ENCODE data around the gene DGKK.

Gene DGKK, protein sequence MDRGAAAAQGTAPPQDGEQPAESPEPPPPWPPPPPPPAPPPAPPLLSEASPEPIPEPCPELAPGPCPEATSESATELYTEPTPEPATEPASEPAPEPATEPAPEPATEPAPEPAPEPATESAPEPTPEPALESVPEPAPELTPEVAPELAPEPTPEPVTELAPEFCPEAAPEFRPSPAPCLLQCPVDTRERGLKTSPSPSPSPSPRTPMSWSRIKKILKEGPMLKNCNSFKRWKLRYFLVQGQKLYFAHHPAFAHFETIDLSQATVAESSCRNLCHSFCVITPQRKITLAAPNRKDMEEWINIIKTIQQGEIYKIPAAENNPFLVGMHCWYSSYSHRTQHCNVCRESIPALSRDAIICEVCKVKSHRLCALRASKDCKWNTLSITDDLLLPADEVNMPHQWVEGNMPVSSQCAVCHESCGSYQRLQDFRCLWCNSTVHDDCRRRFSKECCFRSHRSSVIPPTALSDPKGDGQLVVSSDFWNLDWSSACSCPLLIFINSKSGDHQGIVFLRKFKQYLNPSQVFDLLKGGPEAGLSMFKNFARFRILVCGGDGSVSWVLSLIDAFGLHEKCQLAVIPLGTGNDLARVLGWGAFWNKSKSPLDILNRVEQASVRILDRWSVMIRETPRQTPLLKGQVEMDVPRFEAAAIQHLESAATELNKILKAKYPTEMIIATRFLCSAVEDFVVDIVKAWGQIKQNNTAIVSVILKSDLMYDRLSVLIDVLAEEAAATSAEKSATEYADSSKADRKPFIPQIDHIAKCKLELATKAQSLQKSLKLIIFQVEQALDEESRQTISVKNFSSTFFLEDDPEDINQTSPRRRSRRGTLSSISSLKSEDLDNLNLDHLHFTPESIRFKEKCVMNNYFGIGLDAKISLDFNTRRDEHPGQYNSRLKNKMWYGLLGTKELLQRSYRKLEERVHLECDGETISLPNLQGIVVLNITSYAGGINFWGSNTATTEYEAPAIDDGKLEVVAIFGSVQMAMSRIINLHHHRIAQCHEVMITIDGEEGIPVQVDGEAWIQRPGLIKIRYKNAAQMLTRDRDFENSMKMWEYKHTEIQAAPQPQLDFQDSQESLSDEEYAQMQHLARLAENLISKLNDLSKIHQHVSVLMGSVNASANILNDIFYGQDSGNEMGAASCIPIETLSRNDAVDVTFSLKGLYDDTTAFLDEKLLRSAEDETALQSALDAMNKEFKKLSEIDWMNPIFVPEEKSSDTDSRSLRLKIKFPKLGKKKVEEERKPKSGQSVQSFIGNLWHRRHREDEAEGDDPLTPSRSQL

DNA sequence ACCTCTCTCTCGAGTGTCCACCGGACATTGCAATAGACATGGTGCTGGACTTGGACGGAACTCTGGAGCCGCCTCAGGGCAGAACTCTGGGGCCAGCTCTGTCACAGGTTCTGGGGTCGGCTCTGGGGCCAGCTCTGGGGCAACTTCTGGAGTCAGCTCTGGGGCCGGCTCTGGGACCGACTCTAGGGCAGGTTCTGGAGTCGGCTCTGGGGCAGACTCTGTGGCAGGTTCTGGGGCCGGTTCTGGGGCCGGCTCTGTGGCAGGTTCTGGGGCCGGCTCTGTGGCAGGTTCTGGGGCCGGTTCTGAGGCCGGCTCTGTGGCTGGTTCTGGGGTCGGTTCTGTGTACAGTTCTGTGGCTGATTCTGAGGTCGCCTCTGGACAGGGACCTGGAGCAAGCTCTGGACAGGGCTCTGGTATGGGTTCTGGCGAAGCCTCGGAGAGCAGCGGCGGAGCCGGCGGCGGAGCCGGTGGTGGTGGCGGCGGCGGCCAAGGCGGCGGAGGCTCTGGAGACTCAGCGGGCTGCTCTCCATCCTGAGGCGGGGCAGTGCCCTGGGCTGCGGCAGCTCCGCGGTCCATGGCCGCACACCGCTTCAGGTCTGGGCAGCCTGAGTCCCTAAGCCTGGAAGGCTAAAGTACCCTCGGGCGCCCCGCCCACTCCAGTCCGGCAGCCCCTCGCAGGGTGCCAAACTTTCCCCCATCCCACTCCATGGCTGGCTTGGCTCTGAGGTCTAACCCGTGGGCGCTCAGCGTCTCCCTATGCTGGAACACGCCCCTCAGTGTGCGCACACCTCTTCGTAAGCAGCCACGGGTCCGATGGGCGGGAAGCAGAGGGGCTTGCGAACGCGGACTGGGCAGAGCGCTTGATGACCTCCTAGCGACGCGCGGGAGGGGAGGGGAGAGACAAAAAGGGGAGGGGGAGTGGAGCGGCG is at the start of gene DGKK:
TSS of gene DGKK (minus strand) at position 723 of the 929 bp plus-strand sequence. CDS start at position 576, 147 bp downstream.
- no peak for DNase-seq

DNA sequence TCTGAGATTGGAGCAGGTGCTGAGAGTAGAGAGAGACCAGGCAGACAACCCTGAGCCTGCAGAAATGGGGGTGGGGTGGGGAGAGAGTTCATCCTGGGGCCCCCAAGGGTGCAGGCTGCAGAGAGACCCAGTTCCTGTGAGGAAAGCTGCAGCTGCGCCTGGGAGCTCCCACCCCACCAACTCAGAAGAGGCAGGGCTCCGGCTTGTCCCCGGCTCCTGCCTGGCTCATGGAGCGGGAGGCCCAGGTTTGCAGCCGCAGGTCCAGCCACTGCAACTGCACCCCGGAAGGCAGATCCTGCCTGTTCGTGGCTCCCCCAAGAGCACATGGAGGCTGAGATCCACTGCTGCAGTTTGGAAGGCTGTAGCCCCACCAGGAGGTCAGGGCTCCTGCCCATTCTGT is 44.2 kb upstream of the DGKK start:
- no peak for DNase-seq

DNA sequence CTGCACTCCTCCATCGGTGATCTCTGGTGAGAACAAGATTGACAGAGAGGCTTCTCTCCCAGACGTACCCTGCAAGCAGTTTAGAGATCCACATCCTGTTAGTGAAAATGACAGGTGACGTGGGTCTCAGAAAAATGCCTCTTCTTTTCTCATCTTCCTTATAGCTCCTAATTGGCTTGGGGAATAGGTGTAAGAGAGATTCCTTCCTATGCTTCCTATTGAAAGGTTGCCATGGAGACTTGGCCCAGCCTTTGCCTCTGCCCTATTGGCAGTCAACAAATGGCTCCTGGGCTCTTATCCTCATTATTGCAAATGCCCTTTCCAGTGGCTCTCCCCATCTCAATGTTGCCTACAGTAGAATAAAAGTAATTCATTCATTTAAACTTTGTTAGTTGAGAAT is 26.5 kb upstream of the DGKK start:
- DNase-seq: no peak

DNA sequence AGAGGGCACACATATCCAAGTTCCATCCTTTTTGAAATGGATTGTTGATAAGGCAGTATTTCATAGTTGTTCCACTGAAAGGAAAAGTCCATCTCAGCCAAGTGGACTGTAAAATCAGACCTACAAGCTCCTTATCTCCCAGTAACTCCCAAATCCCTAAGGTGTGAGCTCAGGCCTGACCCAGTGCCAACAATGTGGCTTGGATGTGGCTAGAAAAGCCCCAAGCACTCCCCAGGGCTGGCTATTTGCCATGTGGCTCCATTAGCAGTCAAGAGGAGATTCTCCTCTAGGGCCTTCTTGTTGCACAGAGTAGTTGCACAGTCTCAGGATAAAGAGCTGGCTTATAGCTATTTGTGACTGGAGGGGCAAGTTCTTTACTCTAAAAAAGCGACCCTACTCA is 25.0 kb upstream of the DGKK start:
- DNase-seq: no peak

DNA sequence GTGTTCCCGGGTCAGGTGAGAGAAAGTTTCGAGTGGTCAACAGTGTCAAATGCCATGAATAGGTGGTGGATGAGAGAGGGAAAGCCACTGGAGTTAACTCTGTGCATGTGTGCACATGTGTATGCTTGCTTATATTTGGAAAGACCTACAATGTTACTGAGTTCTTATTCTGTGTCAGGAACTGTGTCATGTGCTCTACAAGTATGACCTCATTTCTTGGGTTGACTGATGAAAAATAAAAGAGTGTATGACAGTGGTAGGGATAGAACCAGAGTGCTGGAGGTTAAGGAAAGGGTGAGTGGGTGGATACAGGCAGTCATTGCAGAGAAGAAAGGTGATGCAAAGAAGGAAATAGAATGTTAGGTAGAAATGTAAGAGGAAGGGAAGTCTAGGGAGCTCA is 22.1 kb upstream of the DGKK start:
- DNase-seq: no peak

DNA sequence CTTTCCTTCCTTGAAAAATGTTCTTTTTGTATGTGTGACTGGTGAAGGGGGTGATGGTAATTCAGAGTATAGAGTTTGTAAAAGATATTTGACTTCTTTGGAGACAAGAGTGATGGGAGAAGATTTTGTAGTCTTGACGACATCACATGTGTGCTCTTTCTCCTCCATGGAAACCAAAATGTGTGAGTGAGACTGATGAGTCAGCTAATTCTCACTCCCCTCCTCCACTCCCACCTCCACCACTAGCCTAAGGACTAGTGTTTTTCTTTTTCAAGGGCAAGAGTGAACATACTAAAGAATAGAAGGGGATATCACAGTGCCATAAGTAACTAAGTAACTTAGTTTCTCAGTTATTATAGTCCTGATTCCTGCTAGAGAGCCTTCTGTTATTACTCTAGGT is 14.0 kb upstream of the DGKK start:
- no peak for DNase-seq

DNA sequence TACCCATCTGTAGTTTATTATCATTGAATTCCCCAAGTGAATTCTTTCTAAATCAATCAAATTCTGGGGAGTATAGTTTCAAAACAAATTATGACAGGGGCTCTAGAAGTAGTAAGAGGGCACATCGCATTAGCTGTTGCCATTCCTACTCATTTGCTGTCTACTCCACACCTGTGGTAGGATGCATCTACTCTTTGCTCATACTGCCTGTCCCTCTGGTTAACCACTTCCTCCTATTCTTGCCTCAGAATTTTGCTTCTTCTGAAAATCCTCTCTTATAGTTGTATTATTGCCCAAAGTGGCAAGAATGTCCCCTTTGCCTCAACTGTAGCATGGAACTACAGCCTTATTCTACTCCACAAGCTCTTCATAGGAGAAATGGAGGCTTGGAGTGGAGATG is 12.7 kb upstream of the DGKK start:
- DNase-seq: no peak

DNA sequence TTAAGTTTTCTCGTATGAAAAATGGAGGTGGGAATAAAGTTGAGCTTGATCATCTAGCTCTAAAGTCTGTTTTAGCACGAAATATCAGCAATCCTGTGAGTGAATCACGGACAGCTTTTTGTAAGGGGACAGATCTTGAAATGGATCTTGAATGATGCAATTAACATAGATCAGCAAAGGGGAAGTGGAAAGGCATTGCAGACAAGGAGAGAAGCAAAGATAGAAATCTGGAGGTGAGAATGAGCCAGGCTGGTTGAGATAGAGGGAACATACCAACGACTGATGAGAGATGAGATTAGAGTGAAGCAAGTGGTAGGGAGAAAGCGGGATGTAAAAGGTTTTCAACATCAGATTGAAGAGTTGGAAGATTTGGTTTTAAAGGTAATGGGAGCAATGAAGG is 4.6 kb upstream of the DGKK start:
- no peak for DNase-seq

DNA sequence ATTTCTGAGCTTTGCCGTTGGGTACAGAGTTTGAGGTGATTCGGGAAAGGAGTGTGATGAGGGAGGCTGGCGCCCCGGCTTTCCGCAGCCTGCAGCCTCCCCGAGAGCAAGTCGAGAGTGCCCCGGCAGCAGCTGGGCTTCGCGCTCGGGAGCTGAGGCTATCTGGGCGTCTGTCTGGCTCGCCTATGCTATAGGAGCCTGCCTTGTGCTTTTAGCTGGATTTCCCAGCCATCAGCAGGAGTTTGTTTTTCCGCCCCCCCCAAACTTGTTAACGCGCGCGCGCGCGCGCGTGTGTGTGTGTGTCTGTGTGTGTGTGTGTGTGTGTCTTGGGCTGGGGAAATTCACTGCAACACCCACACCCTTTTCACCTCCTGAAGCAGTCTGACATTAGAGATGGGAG is 765 bp upstream of the DGKK start:
- DNase-seq: no peak

DNA sequence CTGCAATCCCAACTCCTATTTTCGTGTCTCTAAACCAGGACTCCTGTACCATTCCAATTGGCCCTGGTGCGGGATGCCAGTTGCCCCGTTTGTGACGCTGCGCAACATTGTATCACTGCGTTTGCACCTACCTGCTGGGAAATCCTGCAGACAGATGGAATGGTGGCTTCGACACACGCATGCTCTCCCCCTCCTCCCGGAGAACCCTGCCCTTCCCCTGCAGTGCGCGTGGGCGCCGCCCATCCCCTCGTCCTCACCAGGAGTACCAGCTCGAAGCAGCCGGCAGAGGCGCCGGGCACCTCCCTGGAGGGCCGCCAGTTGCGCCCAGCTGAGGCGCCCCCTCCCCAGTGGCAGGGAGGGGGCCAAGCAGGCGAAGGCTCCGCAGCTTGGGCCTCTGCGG is 1.4 kb downstream of the DGKK start:
- DNase-seq: no peak

DNA sequence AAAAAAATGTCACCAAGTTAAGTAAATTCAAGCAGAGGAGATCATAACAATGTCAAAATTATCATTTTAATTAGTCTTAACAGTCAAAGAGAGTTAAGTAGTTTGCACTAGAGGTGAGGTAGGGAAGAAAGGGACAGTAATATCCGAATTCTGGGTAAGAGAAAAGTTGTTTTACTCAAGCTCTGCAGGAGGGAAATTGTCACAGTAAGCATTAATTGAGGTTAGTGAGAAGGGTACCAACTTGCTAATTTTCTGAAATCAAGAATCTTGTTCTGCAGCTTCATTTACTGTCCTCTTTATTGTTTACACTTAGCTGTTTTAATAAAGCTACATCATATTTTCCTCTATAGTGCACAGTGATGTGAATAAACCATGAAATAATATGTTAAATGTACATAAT is 11.0 kb downstream of the DGKK start:
- no peak for DNase-seq

DNA sequence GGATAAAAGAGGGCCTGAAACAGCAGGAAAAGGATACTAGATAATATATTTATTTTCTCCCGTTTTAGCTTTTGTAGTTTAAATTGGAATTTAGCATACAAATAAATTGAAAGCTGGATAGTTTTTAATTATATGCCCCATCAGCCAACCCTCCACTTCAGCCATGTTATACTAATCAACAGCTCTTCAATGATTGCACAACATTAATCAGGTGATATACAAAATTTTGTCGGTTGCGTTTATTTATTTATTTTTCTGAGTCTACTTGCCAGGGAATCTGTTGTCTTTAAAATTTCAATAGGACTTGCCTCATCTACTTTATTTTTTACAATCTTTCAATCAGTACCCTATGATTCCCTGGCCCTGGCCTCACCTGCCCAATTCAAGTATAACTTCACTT is 12.1 kb downstream of the DGKK start:
- DNase-seq: no peak

DNA sequence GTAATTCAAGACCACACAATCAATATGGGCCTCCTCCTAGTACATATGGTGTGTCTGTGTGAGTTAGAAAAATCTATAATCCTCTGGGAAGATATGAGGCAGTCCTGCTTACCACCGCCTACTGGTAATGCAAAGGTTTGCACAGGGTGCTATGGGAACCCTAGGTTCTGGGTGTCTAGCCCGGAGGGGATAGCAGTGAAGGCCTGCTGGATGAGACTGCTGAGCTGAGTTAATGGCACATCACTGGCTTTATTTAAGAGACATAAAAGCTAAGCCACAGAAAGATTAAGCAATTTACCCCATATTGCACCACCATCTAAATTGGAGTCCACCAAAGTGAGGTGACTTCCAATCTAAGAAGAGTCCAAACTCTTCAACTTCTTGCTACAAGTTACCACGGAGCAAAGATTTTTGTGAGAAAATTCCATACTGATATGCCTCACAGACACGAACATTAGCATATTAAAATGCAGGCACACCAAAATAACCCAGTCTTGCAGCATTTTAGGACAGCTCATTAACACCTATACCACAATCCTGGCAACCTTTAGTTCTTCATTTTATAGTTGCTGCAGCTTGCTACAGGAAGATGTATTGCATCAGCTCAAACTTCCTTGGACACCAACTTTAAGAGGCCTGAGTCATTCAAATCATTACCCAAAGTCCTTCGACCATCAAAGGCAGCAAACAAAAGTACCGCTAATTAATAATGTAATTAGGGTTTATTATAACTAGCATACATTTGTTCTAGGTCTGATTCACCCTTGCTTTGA is 13.7 kb downstream of the DGKK start:
- DNase-seq: no peak

DNA sequence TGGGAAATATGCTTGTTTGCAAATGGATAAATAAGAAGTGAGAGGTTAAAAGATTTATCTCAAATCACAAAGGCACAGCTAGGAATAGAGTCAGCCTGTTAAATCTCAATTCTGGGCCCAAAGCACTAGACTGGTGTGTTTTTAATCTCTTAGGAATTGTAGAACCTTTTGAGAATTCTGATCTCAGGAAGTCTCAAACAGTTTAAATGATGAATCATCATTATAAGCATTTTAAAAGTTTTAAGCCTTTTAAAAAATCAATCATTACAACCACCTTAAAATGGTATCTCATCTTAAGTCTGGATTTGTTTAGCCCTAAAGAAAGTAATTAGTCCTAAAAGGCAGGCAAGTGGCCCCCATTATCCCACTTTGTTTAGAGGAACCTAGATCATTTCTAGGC is 17.8 kb downstream of the DGKK start:
- no peak for DNase-seq

DNA sequence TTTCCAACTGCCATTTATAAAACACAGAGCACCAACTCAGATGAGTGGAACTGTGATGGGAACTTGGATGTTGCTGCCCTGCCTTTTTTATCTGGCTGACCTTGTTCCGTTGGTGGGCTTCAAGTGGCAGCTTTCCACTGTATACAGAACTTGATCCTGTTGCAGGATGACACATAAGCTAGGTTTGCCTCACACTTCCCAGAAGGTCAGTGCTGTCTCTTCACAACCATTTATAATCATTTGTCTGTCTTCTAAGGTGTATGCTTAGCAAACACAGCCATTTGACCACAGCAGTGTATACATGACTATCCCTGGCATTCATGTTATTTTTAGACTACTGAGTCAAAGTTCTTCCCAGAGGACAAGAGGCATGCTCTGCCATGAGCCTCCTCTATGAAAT is 20.3 kb downstream of the DGKK start:
- no peak for DNase-seq

DNA sequence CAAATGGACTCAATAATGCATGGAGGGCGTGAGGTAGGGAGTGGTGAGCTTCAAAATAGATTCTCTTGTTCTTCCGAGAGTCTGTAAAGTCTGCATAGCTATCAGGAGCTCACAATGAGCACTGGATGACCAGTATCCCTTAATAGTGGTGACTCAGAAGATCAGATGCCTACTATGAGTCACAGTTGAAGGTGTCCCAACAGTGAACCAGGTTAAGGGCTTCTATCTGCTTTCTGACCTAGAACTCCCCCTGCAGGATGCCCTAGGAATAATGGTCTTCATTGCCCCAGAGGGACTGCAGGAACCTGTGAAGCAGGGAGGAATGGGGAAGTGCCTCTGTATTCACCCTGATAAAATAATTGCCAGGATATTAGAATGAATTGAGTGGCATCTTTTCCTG is 22.1 kb downstream of the DGKK start:
- DNase-seq: no peak

DNA sequence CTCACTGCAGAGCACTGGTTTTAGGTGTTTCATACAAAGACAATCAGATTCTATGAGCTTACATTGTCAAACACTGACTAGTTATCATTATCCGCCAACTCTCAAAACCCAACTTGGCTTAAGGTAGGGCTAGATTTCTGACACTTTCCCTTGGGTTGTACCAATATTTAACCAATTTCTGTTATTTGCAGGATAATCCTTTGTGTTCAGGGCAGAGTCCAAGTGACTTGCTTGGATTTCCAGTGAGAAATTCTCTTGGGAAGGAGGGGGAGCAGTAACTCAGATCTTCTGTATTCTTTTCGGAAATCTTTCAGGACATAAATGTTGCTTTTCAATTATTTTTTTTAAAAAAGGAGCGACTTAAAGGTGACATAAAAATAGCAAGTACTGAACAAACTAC is 23.1 kb downstream of the DGKK start:
- no peak for DNase-seq

DNA sequence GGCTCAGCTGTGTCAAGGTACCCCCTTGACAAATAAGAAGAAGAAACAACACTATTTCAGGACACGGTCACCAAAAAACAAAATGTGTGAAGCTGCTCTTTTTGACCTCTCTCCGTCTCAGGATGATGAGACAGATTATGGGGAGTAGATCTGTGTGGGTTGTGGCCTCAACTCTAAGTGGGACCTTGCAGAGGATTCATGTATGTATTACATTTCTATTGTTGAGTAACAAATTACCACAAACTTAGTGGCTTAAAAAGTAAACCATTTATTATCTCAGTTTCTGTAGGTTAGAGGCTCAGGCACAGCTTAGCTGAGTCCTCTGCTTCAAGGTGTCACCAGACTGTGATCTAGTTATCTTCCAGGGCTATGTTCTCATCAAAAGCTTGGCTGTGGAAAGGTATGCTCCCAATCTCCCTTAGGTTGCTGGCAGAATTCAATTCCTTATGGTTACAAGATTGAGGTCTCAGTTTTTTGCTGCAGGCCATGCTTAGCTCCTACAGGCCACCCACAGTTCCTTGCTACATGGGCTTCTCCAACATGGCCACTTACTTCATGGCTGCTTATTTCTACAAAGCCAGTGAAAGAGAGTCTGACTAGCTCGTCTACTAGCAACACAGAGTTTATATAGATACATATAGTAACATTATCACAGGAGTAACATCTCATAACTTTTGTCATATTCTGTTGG is 28.1 kb downstream of the DGKK start:
- no peak for DNase-seq

DNA sequence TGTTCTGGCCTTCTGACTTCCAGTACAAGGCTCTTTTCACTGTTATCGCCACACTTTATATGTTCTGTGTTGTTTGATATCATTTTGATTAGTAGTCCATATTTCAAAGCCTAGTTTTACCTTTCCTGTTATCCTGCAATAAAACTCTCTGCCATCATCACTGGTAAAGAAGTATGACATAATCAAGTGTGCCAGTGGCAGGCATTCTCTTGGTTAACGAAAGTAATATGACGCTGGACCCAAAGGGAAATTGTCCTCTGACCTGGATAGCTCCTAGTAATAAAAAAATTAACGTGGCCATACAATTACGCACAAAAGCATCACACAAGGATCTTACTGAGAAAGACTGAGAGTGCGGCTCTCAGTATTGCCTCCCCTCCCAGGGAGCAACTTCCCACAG is 33.8 kb downstream of the DGKK start:
- DNase-seq: no peak

DNA sequence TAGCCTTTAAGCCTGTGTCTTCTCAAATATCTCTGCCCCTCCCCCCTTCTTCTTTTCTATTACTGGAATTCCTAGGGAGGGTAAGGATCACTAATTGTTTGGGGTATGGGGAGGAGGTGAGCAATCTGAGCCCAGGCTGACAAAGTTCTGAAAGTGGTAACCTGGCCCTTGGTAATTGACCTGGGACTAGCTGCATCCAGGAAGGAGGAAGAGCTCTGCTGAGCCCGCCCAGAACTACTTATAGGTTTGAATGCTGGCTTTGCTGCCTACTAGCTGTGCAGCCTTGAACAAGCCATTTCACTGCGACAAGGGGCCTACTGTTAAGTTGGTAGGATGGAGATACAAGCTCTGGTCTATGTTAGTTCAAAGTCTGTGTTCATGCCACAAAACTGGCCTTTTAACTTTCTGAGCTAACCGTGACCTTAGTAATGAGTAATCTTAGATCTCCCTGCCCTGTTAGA is 37.8 kb downstream of the DGKK start:
- DNase-seq: no peak

DNA sequence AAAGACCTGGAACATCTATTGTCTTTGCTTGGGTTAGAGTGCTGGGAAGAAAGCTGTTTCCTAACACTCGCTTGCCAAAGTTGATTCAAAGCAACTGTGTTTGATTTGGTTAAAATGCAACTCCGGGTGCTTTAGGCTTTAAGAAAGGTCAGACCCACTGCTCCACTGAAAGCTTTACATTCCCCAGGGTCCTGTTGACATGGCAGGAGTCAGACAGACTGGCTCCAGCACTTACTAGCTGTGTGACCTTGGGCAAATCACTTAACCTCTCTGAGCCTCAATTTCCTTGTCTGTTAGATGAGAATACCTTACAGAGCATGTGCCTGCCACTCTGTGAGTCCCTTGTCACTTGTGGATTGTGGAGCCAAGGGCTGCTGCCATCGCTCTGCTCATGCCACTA is 39.0 kb downstream of the DGKK start:
- no peak for DNase-seq
